Left hindlimb (tissue), 1 donor: Measurements from ENCODE around the gene RIN3.

Source experiments
- DNase-seq: peaks from one replicate; pipeline ENCODE4 v3.0.0-alpha.2; 2018

RIN3 gene

GRCh38 chr14:92605274-92605940 is 91.8 kb downstream of the RIN3 start:
- no peak for DNase-seq

DNA sequence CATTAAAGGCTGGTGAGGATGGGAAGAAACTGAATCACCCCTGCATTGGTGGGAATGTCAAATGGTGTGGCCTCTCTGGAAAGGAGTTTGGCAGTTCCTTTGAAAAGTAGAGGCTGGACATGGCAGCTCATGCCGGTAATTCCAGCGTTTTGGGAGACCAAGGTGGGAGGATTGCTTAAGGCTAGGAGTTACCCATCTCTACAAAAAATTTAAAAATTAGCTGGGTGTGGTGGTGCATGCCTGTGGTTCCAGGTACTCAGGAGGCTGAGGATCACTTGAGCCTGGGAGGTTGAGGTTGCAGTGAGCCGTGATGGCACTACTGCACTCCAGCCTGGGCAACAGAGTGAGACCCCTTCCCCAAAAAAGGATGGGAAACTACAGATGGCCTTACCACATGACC is 93.7 kb downstream of the RIN3 start:
- no peak for DNase-seq

DNA sequence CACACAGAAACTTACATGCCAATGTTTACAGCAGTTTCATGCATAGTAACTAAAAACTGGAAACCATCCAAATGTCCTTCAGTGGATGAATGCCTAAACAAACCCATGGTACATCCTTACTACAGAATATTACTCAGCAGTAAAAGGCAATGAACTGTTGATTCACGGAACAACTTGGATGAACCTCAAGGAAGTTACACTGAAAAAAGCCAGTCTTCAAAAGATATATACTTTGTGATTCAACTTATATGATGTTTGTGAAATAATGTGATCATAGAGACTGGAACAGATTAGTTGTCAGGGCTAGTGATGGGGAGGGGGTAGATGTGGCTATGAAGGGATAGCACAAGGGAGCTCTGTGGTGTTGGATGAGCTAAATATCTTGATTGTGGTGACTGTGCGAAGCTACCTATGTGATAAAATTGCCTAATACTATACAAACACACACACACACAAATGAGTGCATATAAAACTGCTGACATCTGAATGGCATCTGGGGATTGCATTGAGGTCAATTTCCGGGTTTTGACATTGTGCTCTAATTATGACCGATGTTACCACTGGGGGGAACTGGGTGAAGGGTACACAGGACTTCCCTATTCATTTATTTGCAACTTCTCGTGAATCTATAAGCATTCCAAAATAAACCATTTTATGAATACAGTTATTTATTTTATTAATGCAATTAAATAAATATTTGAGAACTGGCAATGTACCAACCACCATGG is 94.3 kb downstream of the RIN3 start:
- DNase-seq = no peak

DNA sequence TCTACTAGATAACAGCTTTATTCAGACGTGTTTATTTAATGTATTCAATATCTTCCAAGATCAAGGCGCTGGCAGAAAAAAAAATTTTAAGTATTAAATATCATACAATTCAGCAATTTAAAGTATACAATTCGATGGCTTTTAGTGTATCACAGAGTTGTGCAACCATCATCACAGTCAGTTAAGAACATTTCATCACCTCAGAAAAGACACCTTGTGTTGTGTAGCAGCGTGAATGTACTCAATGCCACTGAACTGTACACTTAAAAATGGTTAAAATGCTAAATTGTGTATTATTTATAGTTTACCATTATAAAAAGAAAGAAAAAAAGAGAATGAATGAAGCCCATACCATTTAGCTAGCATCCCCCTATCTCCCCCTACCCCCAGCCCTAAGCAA is 96.4 kb downstream of the RIN3 start:
- no peak for DNase-seq

- no peak for DNase-seq
These were observed 97.3 kb downstream of the RIN3 start for GRCh38 chr14:92610849-92611271.

- DNase-seq = no peak
These were observed 99.6 kb downstream of the RIN3 start for GRCh38 chr14:92613008-92613658.

- DNase-seq = no peak
These were observed 100.2 kb downstream of the RIN3 start for GRCh38 chr14:92613681-92614260.

- DNase-seq = no peak
These were observed 101.9 kb downstream of the RIN3 start for GRCh38 chr14:92615451-92615850.

- no peak for DNase-seq
These were observed 102.6 kb downstream of the RIN3 start for GRCh38 chr14:92616178-92616577.

- no peak for DNase-seq
These were observed 104.0 kb downstream of the RIN3 start for GRCh38 chr14:92617581-92617980.

DNA sequence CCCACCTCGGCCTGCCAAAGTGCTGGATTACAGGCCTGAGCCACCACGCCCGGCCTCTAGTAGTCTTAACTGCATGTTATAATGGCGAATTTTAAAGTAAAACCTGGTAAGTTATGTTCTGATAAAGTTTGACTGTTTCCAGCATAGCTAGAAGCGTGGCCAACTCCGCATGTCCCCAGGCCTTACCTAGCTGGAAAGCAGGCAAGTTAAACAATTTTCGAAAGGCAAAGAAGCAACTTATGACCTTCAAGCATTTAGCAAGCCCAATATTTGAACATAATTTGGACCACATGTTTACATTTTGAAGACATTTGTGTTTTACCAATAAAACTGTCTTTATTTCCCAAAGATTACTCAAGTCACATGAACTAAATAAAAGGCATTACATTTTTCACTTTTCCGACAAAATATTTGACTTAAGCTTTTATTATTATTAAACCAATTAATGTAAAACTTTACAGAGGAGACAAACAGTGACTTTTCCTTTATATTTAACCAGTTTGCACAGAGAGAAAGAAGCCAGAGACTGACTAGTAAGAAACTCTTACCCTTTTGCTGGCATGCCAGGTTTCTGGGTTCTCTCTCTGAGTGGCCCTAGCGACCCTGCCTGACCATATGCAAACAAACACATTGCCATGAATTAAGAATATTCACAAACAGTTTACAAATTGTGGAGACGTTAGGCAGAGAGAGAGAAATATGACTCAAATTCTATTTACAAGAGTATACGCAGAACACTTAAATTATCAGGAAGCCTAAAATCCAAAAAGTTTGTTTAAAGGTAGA is 106.3 kb downstream of the RIN3 start:
- no peak for DNase-seq

DNA sequence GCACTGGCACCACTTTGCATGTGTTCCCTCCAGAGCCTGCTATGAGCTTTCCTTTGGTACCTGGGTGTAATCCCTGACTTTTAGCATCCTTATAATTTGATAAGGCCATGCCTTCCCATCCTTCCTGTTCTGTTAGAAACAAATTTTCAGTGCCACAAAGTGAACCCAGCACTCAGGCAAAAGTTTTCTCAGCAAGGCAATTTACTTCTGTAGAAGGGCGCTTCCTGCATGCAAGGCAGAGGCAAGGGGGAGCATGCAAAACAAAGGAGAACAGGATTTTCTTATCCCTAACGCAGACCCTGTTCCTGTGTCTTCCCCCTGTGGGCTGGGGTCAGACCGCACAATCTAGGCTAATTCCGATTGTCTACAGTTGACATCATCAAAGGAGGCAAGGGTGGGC is 108.7 kb downstream of the RIN3 start:
- no peak for DNase-seq

DNA sequence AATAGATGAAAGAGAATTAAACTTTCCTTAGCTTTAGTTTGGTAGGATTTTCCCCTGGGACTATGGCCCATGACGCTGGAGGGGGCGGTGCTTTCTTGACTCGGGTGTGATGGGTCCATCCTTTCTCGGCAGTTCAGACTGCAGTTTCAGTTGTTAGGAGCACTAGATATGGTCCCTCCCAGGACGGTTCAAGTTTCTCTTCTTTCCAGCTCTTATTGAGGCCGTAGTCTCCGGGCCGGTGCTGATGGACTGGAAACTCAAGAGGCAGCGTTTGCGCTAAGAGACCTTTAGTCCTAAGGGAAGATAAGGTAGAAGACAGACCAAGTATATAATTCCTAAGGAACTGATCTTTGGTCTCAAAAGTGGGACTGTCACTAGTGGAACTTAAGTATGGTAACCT is 111.2 kb downstream of the RIN3 start:
- no peak for DNase-seq

GRCh38 chr14:92625213-92625612 is 111.6 kb downstream of the RIN3 start:
- DNase-seq = no peak

DNA sequence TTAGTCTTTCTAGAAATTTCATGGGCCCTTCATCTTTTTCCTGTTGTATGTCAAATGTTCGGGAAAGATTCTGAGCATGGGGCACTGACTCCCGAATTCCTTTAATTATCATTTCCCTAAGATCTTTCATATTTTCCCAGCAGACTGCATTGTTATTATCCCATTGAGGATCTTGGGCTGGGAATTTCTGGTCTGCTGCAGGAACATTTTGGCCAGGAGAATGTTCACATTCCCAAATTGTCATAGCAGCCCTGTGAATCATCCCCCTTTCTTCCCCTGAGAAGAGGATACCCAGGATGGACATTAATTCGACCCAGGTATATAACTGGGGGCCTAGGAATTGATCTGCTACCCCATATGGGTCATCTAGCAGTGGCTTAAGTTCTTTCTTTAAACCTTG is 112.5 kb downstream of the RIN3 start:
- no peak for DNase-seq

- DNase-seq = no peak
These were observed 114.2 kb downstream of the RIN3 start for GRCh38 chr14:92627707-92628215.

DNA sequence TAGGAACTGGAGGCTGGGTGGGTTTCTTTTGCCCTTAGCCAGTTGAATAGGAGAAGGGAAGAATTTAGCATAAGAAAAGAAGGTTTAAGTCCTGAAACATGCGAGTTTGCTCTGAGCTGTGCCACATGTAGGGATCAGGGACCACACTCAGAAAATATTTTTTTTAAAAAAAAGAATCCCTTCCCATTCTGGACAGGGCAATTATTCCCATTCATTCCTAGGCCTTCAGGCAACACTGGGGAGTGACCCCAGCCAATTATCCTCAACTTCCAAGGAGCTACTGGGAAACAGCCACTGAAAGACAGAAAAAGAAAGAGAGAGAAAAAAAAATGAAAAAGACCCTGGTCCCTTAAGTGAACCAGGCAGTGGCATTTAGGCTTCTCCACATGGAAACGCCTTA is 115.1 kb downstream of the RIN3 start:
- no peak for DNase-seq

GRCh38 chr14:92630367-92630766 is 116.8 kb downstream of the RIN3 start:
- no peak for DNase-seq

GRCh38 chr14:92631098-92631497 is 117.5 kb downstream of the RIN3 start:
- DNase-seq = no peak

- DNase-seq = no peak
These were observed 119.1 kb downstream of the RIN3 start for GRCh38 chr14:92632546-92633273.

- no peak for DNase-seq
These were observed 119.7 kb downstream of the RIN3 start for GRCh38 chr14:92633274-92633616.

GRCh38 chr14:92633724-92634123 is 120.1 kb downstream of the RIN3 start:
- no peak for DNase-seq
